HepG2 (cell line): ENCODE results near the gene CEP120. TPM values are rescaled to one million over a fixed set of nuclear protein-coding genes. Genes with fewer than 3 reads are reported as not detected.

ENCODE experiments used
- ELF4 ChIP-seq: sonication (generic); formaldehyde crosslinking; IDR thresholded peaks from 2 replicates; pipeline ENCODE4 v1.5.0; 2020; ENCODE audit warnings: missing genetic modification reagents, mild to moderate bottlenecking, moderate library complexity, borderline replicate concordance
- GPN1 ChIP-seq: sonication (generic); formaldehyde crosslinking; IDR thresholded peaks from 2 replicates; pipeline ENCODE4 v1.5.1; 2020; ENCODE audit warnings: missing genetic modification reagents, borderline replicate concordance
- KDM3A ChIP-seq: IDR thresholded peaks from 2 replicates; pipeline ENCODE4 v1.6.1; 2018; ENCODE audit warnings: low read depth, missing compliant biosample characterization
- KLF6 ChIP-seq: IDR thresholded peaks from 2 replicates; pipeline ENCODE4 v1.8.0; 2016; ENCODE audit warnings: missing biosample characterization, missing genetic modification reagents
- NCOA2 ChIP-seq: sonication (generic); formaldehyde crosslinking; IDR thresholded peaks from 2 replicates; pipeline ENCODE4 v1.8.0; 2022; ENCODE audit warnings: inconsistent platforms
- PITX1 ChIP-seq: sonication (generic); formaldehyde crosslinking; IDR thresholded peaks from 2 replicates; pipeline ENCODE4 v1.5.1; 2020; ENCODE audit warnings: mild to moderate bottlenecking, missing genetic modification reagents
- POLR2A ChIP-seq, 2 experiments: IDR thresholded peaks; 2 replicates each; pipeline ENCODE4 v1.6.1; 2011; ENCODE audit warnings: low read depth in 2 of 2, low read length in 2 of 2, mild to moderate bottlenecking in 1 of 2, moderate library complexity in 1 of 2; ENCODE audit not compliant: insufficient read depth in 1 of 2
- RAD51 ChIP-seq: fragments of 450-650 bp; IDR thresholded peaks from 2 replicates; pipeline ENCODE4 v1.6.1; 2016; ENCODE audit warnings: borderline replicate concordance
- SALL2 ChIP-seq: sonication (generic); formaldehyde crosslinking; IDR thresholded peaks from 2 replicates; pipeline ENCODE4 v1.8.1; 2023; ENCODE audit warnings: mild to moderate bottlenecking, missing genetic modification reagents, inconsistent platforms
- SOX5 ChIP-seq: IDR thresholded peaks from 2 replicates; pipeline ENCODE4 v1.6.1; 2016; ENCODE audit warnings: borderline replicate concordance
- SRSF4 ChIP-seq: fragments of 200-400 bp; formaldehyde crosslinking; IDR thresholded peaks from one replicate; pipeline ENCODE4 v1.6.1; 2018; ENCODE audit warnings: mild to moderate bottlenecking, low read depth, low read length, moderate library complexity; ENCODE audit not compliant: poor library complexity, severe bottlenecking
- TCF7 ChIP-seq: sonication (generic); IDR thresholded peaks from 2 replicates; pipeline ENCODE4 v1.6.1; 2016; ENCODE audit warnings: antibody characterized with exemption, low read depth
- ZC3H13 ChIP-seq: sonication (generic); formaldehyde crosslinking; IDR thresholded peaks from 2 replicates; pipeline ENCODE4 v1.8.1; 2023; ENCODE audit warnings: mild to moderate bottlenecking, missing genetic modification reagents, moderate library complexity
- ZFX ChIP-seq: sonication (generic); formaldehyde crosslinking; IDR thresholded peaks from 2 replicates; pipeline ENCODE4 v1.4.0; 2020; ENCODE audit warnings: mild to moderate bottlenecking, low read depth, missing genetic modification reagents, moderate library complexity
- ZNF230 ChIP-seq: sonication (generic); formaldehyde crosslinking; IDR thresholded peaks from 2 replicates; pipeline ENCODE4 v1.4.0; 2020; ENCODE audit warnings: mild to moderate bottlenecking, missing genetic modification reagents
- ZNF232 ChIP-seq: sonication (generic); formaldehyde crosslinking; IDR thresholded peaks from 2 replicates; pipeline ENCODE4 v1.4.0; 2020; ENCODE audit warnings: missing genetic modification reagents, borderline replicate concordance
- ZNF33B ChIP-seq: sonication (generic); formaldehyde crosslinking; IDR thresholded peaks from 2 replicates; pipeline ENCODE4 v1.5.1; 2020; ENCODE audit warnings: mild to moderate bottlenecking, missing genetic modification reagents
- ZNF460 ChIP-seq: sonication (generic); formaldehyde crosslinking; IDR thresholded peaks from 2 replicates; pipeline ENCODE4 v1.5.1; 2020; ENCODE audit warnings: missing genetic modification reagents, mild to moderate bottlenecking, borderline replicate concordance
- ZNF607 ChIP-seq: sonication (generic); formaldehyde crosslinking; IDR thresholded peaks from 2 replicates; pipeline ENCODE4 v1.5.1; 2020; ENCODE audit warnings: missing genetic modification reagents, mild to moderate bottlenecking, borderline replicate concordance
- ZNF879 ChIP-seq: sonication (generic); formaldehyde crosslinking; IDR thresholded peaks from 2 replicates; pipeline ENCODE4 v1.8.1; 2023; ENCODE audit warnings: missing genetic modification reagents
- polyA plus RNA-seq, 8 experiments: library from polyadenylated mRNA; depleted of rRNA in 3 of 8; stranded (reverse) in 7 of 8; unstranded in 1 of 8; fragments of >200 nt; fragmentation: Illumina TruSeq in 4 of 8; extraction: Trizol in 4 of 8; gene quantifications; 2 replicates each; pipeline versions ENCODE4 v1.2.1 to v1.2.3, GENCODE V29; 2011 to 2016; ENCODE audit warnings: low read depth in 4 of 8, missing spikeins in 1 of 8, mixed read lengths in 1 of 8; ENCODE audit not compliant: insufficient read depth in 1 of 8
- total RNA-seq, 5 experiments: library from RNA; depleted of rRNA; stranded (reverse); fragments of >200 nt; fragmentation: Illumina TruSeq; extraction: Trizol; gene quantifications; 2 replicates each; pipeline ENCODE4 v1.2.3, GENCODE V29; 2016; ENCODE audit warnings: low read depth in 1 of 5
- TF ChIP-seq, protein P1 (sequence below): sonication (generic); formaldehyde crosslinking; IDR thresholded peaks from 2 replicates; pipeline ENCODE4 v1.4.0; 2020; ENCODE audit warnings: mild to moderate bottlenecking, missing genetic modification reagents
- TF ChIP-seq, protein P2 (sequence below): sonication (generic); formaldehyde crosslinking; IDR thresholded peaks from 2 replicates; pipeline ENCODE4 v1.5.0; 2020; ENCODE audit warnings: missing genetic modification reagents, mild to moderate bottlenecking, borderline replicate concordance
- TF ChIP-seq, protein P3 (sequence below): sonication (generic); formaldehyde crosslinking; IDR thresholded peaks from 2 replicates; pipeline ENCODE4 v1.8.1; 2023; ENCODE audit warnings: mild to moderate bottlenecking, missing genetic modification reagents
- TF ChIP-seq, protein P4 (sequence below): sonication (generic); formaldehyde crosslinking; IDR thresholded peaks from 2 replicates; pipeline ENCODE4 v1.4.0; 2020; ENCODE audit warnings: missing genetic modification reagents, borderline replicate concordance

The CEP120 gene
- total and polyA plus RNA-seq, 2 of the 13 experiments (the other 11 are each of a cell fraction or from before 2014, with no cell fraction given) = 8.0 to 14.7 TPM

DNA sequence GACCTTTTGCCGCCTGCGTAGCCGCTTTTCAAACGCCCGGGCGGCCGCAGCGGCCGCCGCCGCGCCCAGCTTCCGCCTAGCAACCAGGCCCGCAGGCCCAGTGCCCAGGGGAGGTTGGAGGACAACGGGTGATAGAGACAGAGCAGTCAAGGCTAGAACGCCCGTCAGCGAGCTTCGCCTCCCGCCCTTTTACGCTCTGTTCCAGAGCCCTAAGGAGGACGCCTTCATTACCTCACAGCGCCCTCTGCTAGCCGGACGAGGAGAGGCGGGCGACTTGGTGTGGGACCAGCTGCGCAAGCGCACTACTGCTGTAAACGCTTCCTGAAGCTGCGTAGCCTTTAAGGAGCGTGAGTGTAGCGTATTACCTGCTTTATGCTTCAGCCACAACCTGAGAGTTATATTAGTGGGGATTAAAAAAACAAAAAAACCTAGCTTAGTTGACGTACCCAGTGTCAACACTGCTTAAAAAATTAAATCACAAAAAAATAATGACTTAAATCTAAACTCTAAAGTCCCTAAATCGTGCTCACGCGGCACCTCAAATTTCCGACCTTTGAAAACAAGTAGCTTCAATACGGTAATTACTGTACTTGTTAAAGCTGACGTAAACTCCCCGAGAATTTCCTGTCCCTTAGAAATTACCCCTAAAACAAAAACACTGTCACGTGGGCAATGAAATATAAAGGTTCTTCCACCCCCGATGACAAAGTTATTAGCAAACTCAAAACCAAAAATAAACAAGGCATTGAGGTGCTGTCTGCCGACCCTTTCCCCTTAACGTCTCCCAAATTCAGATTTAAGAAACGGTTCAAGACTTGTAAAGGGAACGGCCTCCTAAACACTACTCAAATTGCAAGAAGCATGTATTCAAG is at the start of gene CEP120 (continued):
- TF ChIP-seq, protein P1, sequence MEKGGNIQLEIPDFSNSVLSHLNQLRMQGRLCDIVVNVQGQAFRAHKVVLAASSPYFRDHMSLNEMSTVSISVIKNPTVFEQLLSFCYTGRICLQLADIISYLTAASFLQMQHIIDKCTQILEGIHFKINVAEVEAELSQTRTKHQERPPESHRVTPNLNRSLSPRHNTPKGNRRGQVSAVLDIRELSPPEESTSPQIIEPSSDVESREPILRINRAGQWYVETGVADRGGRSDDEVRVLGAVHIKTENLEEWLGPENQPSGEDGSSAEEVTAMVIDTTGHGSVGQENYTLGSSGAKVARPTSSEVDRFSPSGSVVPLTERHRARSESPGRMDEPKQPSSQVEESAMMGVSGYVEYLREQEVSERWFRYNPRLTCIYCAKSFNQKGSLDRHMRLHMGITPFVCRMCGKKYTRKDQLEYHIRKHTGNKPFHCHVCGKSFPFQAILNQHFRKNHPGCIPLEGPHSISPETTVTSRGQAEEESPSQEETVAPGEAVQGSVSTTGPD = no peak
- TF ChIP-seq KDM3A (CRISPR knock-in tag) (no peak), ZNF879 (CRISPR knock-in tag) (no peak), KLF6 (CRISPR knock-in tag) (peak; percentile 4), SALL2 (CRISPR knock-in tag) (no peak; the same call in 1 of the 2 replicates), ELF4 (no peak; the same call in 1 of the 2 replicates), POLR2A (IDR thresholded peaks at IDR 0.05; ENCODE audit: insufficient read depth in 1 of 2, low read depth in 2 of 2, low read length in 2 of 2) (peak; percentile 76 to 93), PITX1 (CRISPR knock-in tag) (peak; percentile 59; the same call in 1 of the 2 replicates), TCF7 (no peak), SOX5 (CRISPR knock-in tag) (peak; percentile 45; the same call in 1 of the 2 replicates), GPN1 (CRISPR knock-in tag) (no peak), NCOA2 (CRISPR knock-in tag) (peak; percentile 53; the same call in 1 of the 2 replicates), ZC3H13 (CRISPR knock-in tag) (no peak), ZNF33B (CRISPR knock-in tag) (no peak), SRSF4 (no peak), RAD51 (0 out of 2 replicates have a peak, but pooled peaks have one; percentile 14), ZNF460 (CRISPR knock-in tag) (no peak), ZNF607 (CRISPR knock-in tag) (peak; percentile 70; the same call in 1 of the 2 replicates), ZFX (CRISPR knock-in tag) (peak; percentile 93), ZNF230 (CRISPR knock-in tag) (0 out of 2 replicates have a peak, but pooled peaks have one; percentile 12), ZNF232 (no peak)
- TF ChIP-seq, protein P2, sequence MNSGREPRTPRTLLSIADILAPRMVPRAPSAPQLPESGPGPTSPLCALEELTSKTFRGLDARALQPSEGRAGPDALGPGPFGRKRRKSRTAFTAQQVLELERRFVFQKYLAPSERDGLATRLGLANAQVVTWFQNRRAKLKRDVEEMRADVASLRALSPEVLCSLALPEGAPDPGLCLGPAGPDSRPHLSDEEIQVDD (CRISPR knock-in tag) = no peak
- TF ChIP-seq, protein P3, sequence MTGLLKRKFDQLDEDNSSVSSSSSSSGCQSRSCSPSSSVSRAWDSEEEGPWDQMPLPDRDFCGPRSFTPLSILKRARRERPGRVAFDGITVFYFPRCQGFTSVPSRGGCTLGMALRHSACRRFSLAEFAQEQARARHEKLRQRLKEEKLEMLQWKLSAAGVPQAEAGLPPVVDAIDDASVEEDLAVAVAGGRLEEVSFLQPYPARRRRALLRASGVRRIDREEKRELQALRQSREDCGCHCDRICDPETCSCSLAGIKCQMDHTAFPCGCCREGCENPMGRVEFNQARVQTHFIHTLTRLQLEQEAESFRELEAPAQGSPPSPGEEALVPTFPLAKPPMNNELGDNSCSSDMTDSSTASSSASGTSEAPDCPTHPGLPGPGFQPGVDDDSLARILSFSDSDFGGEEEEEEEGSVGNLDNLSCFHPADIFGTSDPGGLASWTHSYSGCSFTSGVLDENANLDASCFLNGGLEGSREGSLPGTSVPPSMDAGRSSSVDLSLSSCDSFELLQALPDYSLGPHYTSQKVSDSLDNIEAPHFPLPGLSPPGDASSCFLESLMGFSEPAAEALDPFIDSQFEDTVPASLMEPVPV = no peak
- TF ChIP-seq, protein P4, sequence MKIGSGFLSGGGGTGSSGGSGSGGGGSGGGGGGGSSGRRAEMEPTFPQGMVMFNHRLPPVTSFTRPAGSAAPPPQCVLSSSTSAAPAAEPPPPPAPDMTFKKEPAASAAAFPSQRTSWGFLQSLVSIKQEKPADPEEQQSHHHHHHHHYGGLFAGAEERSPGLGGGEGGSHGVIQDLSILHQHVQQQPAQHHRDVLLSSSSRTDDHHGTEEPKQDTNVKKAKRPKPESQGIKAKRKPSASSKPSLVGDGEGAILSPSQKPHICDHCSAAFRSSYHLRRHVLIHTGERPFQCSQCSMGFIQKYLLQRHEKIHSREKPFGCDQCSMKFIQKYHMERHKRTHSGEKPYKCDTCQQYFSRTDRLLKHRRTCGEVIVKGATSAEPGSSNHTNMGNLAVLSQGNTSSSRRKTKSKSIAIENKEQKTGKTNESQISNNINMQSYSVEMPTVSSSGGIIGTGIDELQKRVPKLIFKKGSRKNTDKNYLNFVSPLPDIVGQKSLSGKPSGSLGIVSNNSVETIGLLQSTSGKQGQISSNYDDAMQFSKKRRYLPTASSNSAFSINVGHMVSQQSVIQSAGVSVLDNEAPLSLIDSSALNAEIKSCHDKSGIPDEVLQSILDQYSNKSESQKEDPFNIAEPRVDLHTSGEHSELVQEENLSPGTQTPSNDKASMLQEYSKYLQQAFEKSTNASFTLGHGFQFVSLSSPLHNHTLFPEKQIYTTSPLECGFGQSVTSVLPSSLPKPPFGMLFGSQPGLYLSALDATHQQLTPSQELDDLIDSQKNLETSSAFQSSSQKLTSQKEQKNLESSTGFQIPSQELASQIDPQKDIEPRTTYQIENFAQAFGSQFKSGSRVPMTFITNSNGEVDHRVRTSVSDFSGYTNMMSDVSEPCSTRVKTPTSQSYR (CRISPR knock-in tag) = peak; percentile 18; the same call in 1 of the 2 replicates
